Neural crest cell (in vitro differentiated cells): Measurements from ENCODE around the gene EVA1C. TPM values are rescaled to one million over a fixed set of nuclear protein-coding genes. Genes with fewer than 3 reads are reported as not detected.

Experiments
- DNase-seq: peaks from one replicate; pipeline ENCODE4 v3.0.0; 2021; ENCODE audit warnings: low read depth, mixed read lengths, low spot score
- H3K27ac Mint-ChIP-seq: one replicate; pipeline ENCODE4 v1.8.0; 2021; ENCODE audit warnings: mild to moderate bottlenecking, mixed read lengths; ENCODE audit not compliant: unreplicated experiment
- H3K27me3 Mint-ChIP-seq: 2 replicates; pipeline ENCODE4 v1.8.0; 2021; ENCODE audit warnings: low read depth, mild to moderate bottlenecking, mixed read lengths
- H3K36me3 Mint-ChIP-seq: 2 replicates; pipeline ENCODE4 v1.8.0; 2021; ENCODE audit warnings: low read depth, mild to moderate bottlenecking, mixed read lengths
- H3K4me1 Mint-ChIP-seq: 2 replicates; pipeline ENCODE4 v1.8.0; 2021; ENCODE audit warnings: mixed read lengths
- H3K4me3 Mint-ChIP-seq: one replicate; pipeline ENCODE4 v1.8.0; 2021; ENCODE audit warnings: mild to moderate bottlenecking, mixed read lengths
- H3K9me3 Mint-ChIP-seq: 2 replicates; pipeline ENCODE4 v1.8.0; 2021; ENCODE audit warnings: mixed read lengths
- CTCF ChIP-seq: fragments of 200-600 bp; sonication (generic); conservative IDR thresholded peaks from 2 replicates; pipeline ENCODE4 v1.5.0; 2021; ENCODE audit warnings: antibody characterized with exemption, mild to moderate bottlenecking
- total RNA-seq: library from RNA; stranded (reverse); gene quantifications from 2 replicates; pipeline ENCODE4 v1.2.1, GENCODE V29; 2021

EVA1C gene
- total RNA-seq, 1 donor from 2014 or later, result not detected

GRCh38 chr21:32547018-32547417 lies 134.5 kb downstream of the EVA1C start:
- Mint-ChIP-seq H3K27ac (no peak overlapping the region), H3K36me3 (no peaks in the 10 kb centered on the region), H3K4me3 (no peak overlapping the region), H3K9me3 (no peaks in the 10 kb centered on the region), H3K27me3 (peaks cover 3% of the 10 kb centered on the region), H3K4me1 (peaks cover 18% of the 10 kb centered on the region)
- TF ChIP-seq CTCF, result no peak
- DNase-seq, result no peak

- no peak for TF ChIP-seq CTCF
- Mint-ChIP-seq H3K4me1 (peaks cover 18% of the 10 kb centered on the region), H3K27ac (no peak overlapping the region), H3K4me3 (no peak overlapping the region), H3K36me3 (no peaks in the 10 kb centered on the region), H3K9me3 (no peaks in the 10 kb centered on the region), H3K27me3 (peaks cover 3% of the 10 kb centered on the region)
- DNase-seq, result no peak
These were observed 136.5 kb downstream of the EVA1C start for GRCh38 chr21:32548978-32549377.

- Mint-ChIP-seq H3K4me3 (no peak overlapping the region), H3K27ac (no peak overlapping the region), H3K4me1 (peaks cover 18% of the 10 kb centered on the region), H3K27me3 (peaks cover 3% of the 10 kb centered on the region), H3K9me3 (no peaks in the 10 kb centered on the region), H3K36me3 (no peaks in the 10 kb centered on the region)
- DNase-seq, result no peak
- TF ChIP-seq CTCF, result no peak
These were observed 136.9 kb downstream of the EVA1C start for GRCh38 chr21:32549440-32549839.

GRCh38 chr21:32549886-32550285 lies 137.4 kb downstream of the EVA1C start:
- H3K4me1 Mint-ChIP-seq, result peaks cover 18% of the 10 kb centered on the region
- H3K4me3 Mint-ChIP-seq, result no peak overlapping the region

GRCh38 chr21:32554832-32555638 lies 142.5 kb downstream of the EVA1C start:
- no peak for TF ChIP-seq CTCF
- Mint-ChIP-seq H3K36me3 (no peaks in the 10 kb centered on the region), H3K27me3 (peaks cover 3% of the 10 kb centered on the region), H3K4me1 (peaks cover 12% of the 10 kb centered on the region), H3K27ac (no peak overlapping the region), H3K9me3 (no peaks in the 10 kb centered on the region), H3K4me3 (no peak overlapping the region)
- no peak for DNase-seq

More at GRCh38 chr21:32549886-32550285, 137.4 kb downstream of the EVA1C start:
- Mint-ChIP-seq H3K36me3 (no peaks in the 10 kb centered on the region), H3K27ac (no peak overlapping the region), H3K9me3 (no peaks in the 10 kb centered on the region), H3K27me3 (peaks cover 3% of the 10 kb centered on the region)
- no peak for TF ChIP-seq CTCF
- DNase-seq, result no peak
